Measurements from ENCODE around the gene GTF2H3. TPM values are rescaled to one million over a fixed set of nuclear protein-coding genes. Genes with fewer than 3 reads are reported as not detected.

The GTF2H3 gene
- total RNA-seq = 24.3 and 34.9 TPM in 2 replicates

GRCh38 chr12:123633379-123634141 is at the start of gene GTF2H3, which contains the start of gene EIF2B1:
Gene GTF2H3, plus strand, starts transcription at chr12:123633829. Its CDS starts 31 bp downstream, at chr12:123633860.
Gene EIF2B1, minus strand, starts transcription at chr12:123633686. Its CDS starts 129 bp downstream, at chr12:123633557.

GRCh38 chr12:123601602-123602489 is 31.8 kb upstream of the GTF2H3 start, which contains the start of gene DDX55:
Gene DDX55, plus strand, starts transcription at chr12:123602099. Its CDS starts 50 bp downstream, at chr12:123602149.

GRCh38 chr12:123670882-123671728 is 37.5 kb downstream of the GTF2H3 start, which contains the start of gene TCTN2:
Gene TCTN2, plus strand, starts transcription at chr12:123671113. Its CDS starts 128 bp downstream, at chr12:123671241.

Other genes with a start within 250 kb of the GTF2H3 start
- gene KMT5A, start 249.7 kb upstream of the GTF2H3 start, total RNA-seq = 38.6 and 54.3 TPM in 2 replicates
- 2.7 and 3.4 TPM in 2 replicates for gene RILPL2, start 197.1 kb upstream of the GTF2H3 start, total RNA-seq
- 18.4 and 19.5 TPM in 2 replicates for gene SNRNP35, start 175.7 kb upstream of the GTF2H3 start, total RNA-seq
- 8.7 and 14.0 TPM in 2 replicates for gene RILPL1, start 100.1 kb upstream of the GTF2H3 start, total RNA-seq
- gene TMED2, start 49.3 kb upstream of the GTF2H3 start, total RNA-seq = 124 and 173 TPM in 2 replicates
- 14.0 and 21.5 TPM in 2 replicates for gene DDX55, start 31.7 kb upstream of the GTF2H3 start, total RNA-seq
- gene EIF2B1, start 143 bp upstream of the GTF2H3 start, total RNA-seq = 109 and 211 TPM in 2 replicates
- 4.0 and 4.7 TPM in 2 replicates for gene TCTN2, start 37.3 kb downstream of the GTF2H3 start, total RNA-seq
- 7.1 and 13.5 TPM in 2 replicates for gene ATP6V0A2, start 78.5 kb downstream of the GTF2H3 start, total RNA-seq
- 0.07 TPM in 1 of 2 replicates, not detected in the other for gene DNAH10, start 128.5 kb downstream of the GTF2H3 start, total RNA-seq

Data from airway epithelial cell (primary cell).